Glutamatergic neuron (in vitro differentiated cells): ENCODE data around the gene PSMB10. TPM values are rescaled to one million over a fixed set of nuclear protein-coding genes. Genes with fewer than 3 reads are reported as not detected.
"Not testable (repeated sequence)": the region's sequence is repeated elsewhere in the genome, so short reads cannot be mapped to it uniquely, and the experiment has no call there.

Source experiments
- DNase-seq: peaks from one replicate; pipeline ENCODE4 v3.0.0; 2022
- H3K27ac Mint-ChIP-seq: one replicate; pipeline ENCODE4 v1.8.0; 2020; ENCODE audit warnings: mild to moderate bottlenecking, mixed read lengths, inconsistent platforms; ENCODE audit not compliant: unreplicated experiment
- H3K27me3 Mint-ChIP-seq: one replicate; pipeline ENCODE4 v1.8.0; 2020; ENCODE audit warnings: mild to moderate bottlenecking, moderate library complexity, mixed read lengths, inconsistent platforms; ENCODE audit not compliant: unreplicated experiment
- H3K36me3 Mint-ChIP-seq: one replicate; pipeline ENCODE4 v1.8.0; 2020; ENCODE audit warnings: mild to moderate bottlenecking, mixed read lengths, inconsistent platforms; ENCODE audit not compliant: unreplicated experiment
- H3K4me1 Mint-ChIP-seq: one replicate; pipeline ENCODE4 v1.8.0; 2020; ENCODE audit warnings: mild to moderate bottlenecking, low read depth, mixed read lengths, inconsistent platforms; ENCODE audit not compliant: unreplicated experiment
- H3K4me3 Mint-ChIP-seq: one replicate; pipeline ENCODE4 v1.8.0; 2020; ENCODE audit warnings: mild to moderate bottlenecking, mixed read lengths, inconsistent platforms; ENCODE audit not compliant: unreplicated experiment
- H3K9me3 Mint-ChIP-seq: one replicate; pipeline ENCODE4 v1.8.0; 2020; ENCODE audit warnings: mild to moderate bottlenecking, moderate library complexity, mixed read lengths, inconsistent platforms; ENCODE audit not compliant: unreplicated experiment
- total RNA-seq: library from RNA; stranded (reverse); fragmentation: NEBNext Ultra II Directional; extraction: Animal tissue kit (Norgen Biotek cat#: 25700); gene quantifications from one replicate; pipeline ENCODE4 v1.2.1, GENCODE V29; 2021; ENCODE audit not compliant: unreplicated experiment
- TF ChIP-seq, protein P1 (sequence below): fragments of 200-600 bp; sonication (generic); IDR thresholded peaks from one replicate; pipeline ENCODE4 v1.5.0; 2021; ENCODE audit not compliant: partially characterized antibody, unreplicated experiment

Gene PSMB10
- total RNA-seq, 1 donor from 2014 or later: 11.0 TPM

DNA sequence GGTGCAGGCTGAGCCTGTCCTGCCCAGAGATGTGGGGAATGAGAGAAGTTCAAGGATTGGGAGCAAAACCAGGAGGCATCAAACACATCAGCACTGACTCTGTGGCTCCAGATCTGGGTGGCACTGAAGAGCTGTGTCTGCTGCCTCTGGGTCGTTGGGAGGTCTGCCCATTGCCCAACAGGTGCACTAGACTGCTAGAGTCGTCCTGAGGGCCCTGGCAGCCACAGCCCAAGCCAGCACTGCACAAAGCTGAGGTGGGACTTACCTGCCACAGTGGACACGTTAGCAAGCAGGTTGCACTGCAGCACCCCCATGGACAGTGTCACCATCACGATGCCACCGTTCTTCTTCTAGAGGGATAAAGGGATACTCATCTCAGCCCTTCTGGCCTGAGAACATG, 40.4 kb upstream of the PSMB10 start:
- Mint-ChIP-seq H3K4me1 (peaks cover 2% of the 10 kb centered on the region), H3K9me3 (peaks cover 5% of the 10 kb centered on the region), H3K27me3 (no peaks in the 10 kb centered on the region), H3K4me3 (no peak overlapping the region), H3K36me3 (no peaks in the 10 kb centered on the region), H3K27ac (no peak overlapping the region)
- TF ChIP-seq, protein P1, sequence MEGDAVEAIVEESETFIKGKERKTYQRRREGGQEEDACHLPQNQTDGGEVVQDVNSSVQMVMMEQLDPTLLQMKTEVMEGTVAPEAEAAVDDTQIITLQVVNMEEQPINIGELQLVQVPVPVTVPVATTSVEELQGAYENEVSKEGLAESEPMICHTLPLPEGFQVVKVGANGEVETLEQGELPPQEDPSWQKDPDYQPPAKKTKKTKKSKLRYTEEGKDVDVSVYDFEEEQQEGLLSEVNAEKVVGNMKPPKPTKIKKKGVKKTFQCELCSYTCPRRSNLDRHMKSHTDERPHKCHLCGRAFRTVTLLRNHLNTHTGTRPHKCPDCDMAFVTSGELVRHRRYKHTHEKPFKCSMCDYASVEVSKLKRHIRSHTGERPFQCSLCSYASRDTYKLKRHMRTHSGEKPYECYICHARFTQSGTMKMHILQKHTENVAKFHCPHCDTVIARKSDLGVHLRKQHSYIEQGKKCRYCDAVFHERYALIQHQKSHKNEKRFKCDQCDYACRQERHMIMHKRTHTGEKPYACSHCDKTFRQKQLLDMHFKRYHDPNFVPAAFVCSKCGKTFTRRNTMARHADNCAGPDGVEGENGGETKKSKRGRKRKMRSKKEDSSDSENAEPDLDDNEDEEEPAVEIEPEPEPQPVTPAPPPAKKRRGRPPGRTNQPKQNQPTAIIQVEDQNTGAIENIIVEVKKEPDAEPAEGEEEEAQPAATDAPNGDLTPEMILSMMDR: no peak
- DNase-seq: no peak

DNA sequence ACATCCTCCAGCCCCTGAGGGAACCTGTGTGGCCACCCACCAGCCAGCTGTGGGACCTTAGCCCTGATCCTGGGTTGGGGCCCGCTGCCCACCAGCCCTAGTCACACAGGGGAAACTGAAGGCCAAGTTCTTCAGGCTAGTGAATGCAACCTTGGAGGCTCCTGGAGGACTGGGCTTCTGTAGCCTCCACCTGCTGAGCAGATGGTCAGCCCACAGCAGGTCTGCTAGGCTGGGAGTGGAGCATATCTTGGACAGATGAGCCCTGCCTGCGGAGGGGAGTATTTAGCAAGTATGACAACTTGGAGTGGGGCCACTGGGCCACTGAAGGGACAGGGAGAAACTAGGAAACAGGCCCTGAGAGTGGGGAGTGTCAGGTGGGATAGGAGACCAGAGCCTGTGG, 39.6 kb upstream of the PSMB10 start:
- Mint-ChIP-seq H3K27ac (no peak overlapping the region), H3K27me3 (no peaks in the 10 kb centered on the region), H3K4me1 (peaks cover 2% of the 10 kb centered on the region)

DNA sequence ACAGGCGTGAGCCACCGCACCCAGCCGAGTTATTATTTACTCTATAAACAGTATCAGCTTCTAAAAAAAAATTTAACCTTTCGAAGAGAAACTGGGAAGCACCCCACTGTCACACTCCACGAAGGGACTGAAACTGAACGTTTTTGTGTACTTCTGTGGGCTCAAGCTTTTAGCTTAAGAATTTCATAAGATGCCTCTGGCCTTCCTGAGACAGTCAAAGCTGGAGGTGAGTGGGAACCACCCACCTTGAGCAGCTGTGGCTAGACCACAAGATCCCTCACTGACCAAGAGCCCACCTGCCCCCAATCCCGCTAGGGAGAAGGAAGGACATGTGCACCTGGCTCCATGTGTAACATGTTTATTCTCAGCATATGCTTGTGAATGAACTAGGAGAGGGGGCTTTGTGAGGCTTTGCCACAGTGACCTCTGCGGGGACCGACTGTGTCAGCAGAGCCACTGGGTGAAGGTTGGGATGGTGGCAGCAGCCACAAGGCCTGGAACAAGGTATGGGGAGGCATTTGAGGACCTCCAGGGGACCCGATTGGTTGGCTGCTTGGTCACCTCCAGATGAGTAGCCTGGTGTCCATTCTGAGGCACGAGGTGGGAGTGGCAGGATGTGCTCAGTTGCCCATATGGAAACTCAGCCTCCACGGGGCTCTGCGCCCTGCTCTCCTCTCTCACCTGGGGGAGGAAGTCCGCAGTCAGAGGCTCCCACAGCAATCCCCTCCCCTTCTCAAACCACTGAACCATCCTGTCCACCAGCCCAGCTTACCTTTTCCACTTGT, 38.9 kb upstream of the PSMB10 start:
- Mint-ChIP-seq H3K4me1 (peaks cover 2% of the 10 kb centered on the region), H3K4me3 (no peak overlapping the region), H3K9me3 (peaks cover 3% of the 10 kb centered on the region), H3K27ac (no peak overlapping the region), H3K27me3 (peaks cover 4% of the 10 kb centered on the region), H3K36me3 (no peaks in the 10 kb centered on the region)
- no peak for DNase-seq
- TF ChIP-seq, protein P1: no peak

More for the DNA sequence above, 39.6 kb upstream of the PSMB10 start:
- no peaks in the 10 kb centered on the region for H3K36me3 Mint-ChIP-seq
- DNase-seq: no peak
- TF ChIP-seq, protein P1: no peak
- peaks cover 5% of the 10 kb centered on the region for H3K9me3 Mint-ChIP-seq
- no peak overlapping the region for H3K4me3 Mint-ChIP-seq

DNA sequence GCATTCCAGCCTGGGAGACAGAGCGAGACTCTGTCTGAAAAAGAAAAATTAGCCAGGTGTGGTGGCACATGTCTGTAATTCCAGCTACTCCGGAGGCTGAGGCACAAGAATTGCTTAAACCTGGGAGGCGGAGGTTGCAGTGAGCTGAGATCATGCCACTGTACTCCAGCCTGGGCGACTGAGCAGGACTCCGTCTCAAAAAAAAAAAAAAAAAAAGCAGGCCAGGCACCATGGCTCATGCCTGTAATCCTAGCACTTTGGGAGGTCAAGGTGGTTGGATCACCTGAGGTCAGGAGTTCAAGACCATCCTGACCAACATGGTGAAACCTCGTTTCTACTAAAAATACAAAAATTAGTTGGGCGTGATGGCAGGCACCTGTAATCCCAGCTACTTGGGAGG, 35.6 kb upstream of the PSMB10 start:
- DNase-seq, H3K36me3 Mint-ChIP-seq, H3K27me3 Mint-ChIP-seq, H3K27ac Mint-ChIP-seq, H3K4me1 Mint-ChIP-seq, H3K9me3 Mint-ChIP-seq, H3K4me3 Mint-ChIP-seq: not testable (repeated sequence)

DNA sequence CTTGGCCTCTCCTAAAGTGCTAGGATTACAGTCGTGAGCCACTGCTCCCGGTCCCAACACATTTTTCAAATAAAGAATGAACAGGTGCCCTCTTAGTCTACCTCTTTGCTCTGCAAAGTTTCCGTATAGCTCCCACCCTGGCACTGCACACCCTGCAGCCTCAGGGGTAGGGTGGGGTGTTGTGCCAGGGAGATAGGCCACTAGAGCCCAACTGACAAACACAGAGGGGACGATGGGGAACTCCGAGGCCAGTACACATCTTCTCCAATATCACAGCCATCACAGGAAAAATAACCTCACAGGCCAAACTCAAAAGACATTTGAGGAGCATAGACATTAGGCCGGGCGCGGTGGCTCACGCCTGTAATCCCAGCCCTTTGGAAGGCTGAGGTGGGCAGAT, 34.5 kb upstream of the PSMB10 start:
- Mint-ChIP-seq H3K4me3 (no peak overlapping the region), H3K27ac (no peak overlapping the region), H3K4me1 (peaks cover 4% of the 10 kb centered on the region), H3K36me3 (no peaks in the 10 kb centered on the region), H3K27me3 (peaks cover 12% of the 10 kb centered on the region), H3K9me3 (peaks cover 3% of the 10 kb centered on the region)
- TF ChIP-seq, protein P1: no peak
- no peak for DNase-seq
